ENCODE results near the gene GALNT4. TPM values are rescaled to one million over a fixed set of nuclear protein-coding genes. Genes with fewer than 3 reads are reported as not detected.

GALNT4 gene
- total RNA-seq: 5.0 and 5.4 TPM in 2 replicates

DNA sequence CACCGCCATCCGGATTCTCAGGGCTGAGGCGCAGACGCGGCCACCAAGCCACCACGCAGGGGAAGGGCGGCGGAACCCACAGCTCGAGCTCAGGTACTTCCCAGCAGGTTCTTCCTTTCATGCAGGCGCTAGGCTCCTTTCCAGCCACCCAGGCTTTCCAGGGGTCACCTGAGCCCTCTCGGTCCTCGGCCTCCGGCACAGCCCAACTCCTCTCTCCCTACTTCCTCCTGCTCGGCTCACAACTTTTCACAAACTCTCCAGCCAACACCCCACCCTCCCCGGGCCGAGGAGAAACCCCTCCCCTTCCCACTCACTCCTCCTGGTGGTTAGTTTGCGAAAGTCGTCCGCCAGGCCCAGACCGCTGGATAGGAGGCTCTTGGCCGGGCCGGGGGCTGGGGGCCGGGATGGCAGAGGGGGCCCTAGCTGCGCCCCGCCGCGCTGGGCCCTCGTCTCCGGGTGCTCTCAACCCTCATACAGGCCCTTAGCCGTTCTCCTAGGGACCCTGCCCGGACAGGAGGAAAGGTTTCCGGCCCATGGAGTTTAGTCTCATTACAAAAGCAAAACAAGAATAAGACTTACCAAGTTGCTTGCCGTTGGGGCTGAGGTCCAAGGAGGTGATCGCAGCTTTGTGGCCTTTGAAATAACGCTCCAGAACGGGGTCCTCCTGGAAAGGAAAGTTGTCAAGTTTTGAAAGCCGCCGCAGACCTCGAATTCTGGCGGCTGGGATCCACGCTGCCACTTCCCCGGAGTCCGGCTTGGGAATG lies at the start of gene GALNT4:
TSS of gene GALNT4 (minus strand) at position 256 of the 764 bp plus-strand sequence. CDS start at position 9, 247 bp downstream.

DNA sequence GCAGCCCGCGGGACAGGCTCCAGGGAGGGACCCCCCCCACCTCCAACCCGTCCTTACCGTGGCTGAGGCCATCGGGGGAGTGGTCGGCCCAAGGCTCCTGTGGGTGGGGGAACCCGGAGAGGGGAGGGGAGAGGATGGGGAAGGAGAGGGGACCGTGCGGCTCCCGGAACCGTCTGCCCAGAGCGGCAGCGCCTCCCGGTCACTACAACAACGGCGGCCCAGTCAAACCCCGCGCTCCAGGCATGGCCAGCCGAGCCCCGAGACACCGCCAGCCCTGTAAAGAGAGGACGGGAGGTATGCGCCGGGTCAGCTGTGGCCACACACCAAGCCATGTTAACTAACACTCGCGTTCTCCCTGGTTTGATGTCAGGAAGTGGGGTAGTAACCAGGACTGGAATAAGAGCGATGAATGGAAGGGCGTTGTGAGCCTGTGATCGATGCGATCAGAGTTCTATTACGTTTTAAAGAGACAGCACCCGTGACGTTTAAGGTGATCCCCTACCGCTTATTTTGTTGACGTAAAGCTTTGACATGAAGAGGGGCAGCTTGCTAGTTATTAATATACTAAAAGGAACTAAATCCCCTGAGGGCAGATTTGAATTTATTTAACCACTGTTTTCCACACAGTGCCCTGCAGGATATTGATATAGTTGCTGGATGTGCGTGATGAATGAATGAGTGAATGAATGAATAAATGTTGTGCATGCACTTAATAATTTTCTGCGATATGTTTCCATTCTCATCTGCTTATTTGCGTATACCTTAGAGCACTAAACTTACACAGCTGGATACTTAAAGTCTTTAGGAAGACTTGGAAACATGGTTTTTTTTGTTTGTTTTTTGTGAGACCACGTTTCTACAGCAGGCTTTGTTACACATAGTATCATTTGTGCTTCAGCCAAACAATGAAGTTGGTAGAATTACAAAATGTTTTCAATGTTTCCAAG lies 1.5 kb upstream of the GALNT4 start, which contains the start of gene POC1B:
TSS of gene POC1B (minus strand) at position 224 of the 947 bp plus-strand sequence. CDS start at position 72, 152 bp downstream.

Other genes starting within 250 kb of the GALNT4 start
- 18.7 and 21.9 TPM in 2 replicates for gene DUSP6, start 172.3 kb downstream of the GALNT4 start, total RNA-seq
- gene POC1B, start 1.3 kb upstream of the GALNT4 start, total RNA-seq: 12.5 and 13.8 TPM in 2 replicates
- 39.0 and 47.3 TPM in 2 replicates for gene ATP2B1, start 184.0 kb upstream of the GALNT4 start, total RNA-seq